ENCODE data around the gene PNPLA5. TPM values are rescaled to one million over a fixed set of nuclear protein-coding genes. Genes with fewer than 3 reads are reported as not detected.

Gene PNPLA5
- total and polyA plus RNA-seq, 4 donors: not detected

- no peak for TF ChIP-seq REST (IDR thresholded peaks at IDR 0.05)
- no peak for TF ChIP-seq EGR1 (IDR thresholded peaks at IDR 0.05; ENCODE audit: low read depth in 2 of 2)
- TF ChIP-seq SP1 (IDR thresholded peaks at IDR 0.05): no peak
These were observed 53.1 kb downstream of the PNPLA5 start (continued) for GRCh38 chr22:43838571-43839307.

GRCh38 chr22:43838161-43838560 is 53.7 kb downstream of the PNPLA5 start:
- H3K27ac ChIP-seq (ENCODE audit: low read depth in 1 of 2, low read length in 2 of 2): no peak overlapping the region
- WGBS: 95% methylated on average over 10 of the region's 10 CpGs
- H3K9me3 ChIP-seq (ENCODE audit: control insufficient read depth in 4 of 4, low read length in 3 of 4): no peaks in the 10 kb centered on the region
- H3K27me3 ChIP-seq (ENCODE audit: control insufficient read depth in 4 of 4, insufficient read depth in 4 of 4, low read length in 3 of 4): no peaks in the 10 kb centered on the region
- H3K9ac ChIP-seq (ENCODE audit: low read depth in 1 of 2, low read length in 2 of 2): no peak overlapping the region
- no peak for TF ChIP-seq MAX (IDR thresholded peaks at IDR 0.05)
- no peak for TF ChIP-seq HNF4A (conservative IDR thresholded peaks at IDR 0.05)
- no peak for TF ChIP-seq ZBTB33 (IDR thresholded peaks at IDR 0.05)
- TF ChIP-seq CTCF (IDR thresholded peaks at IDR 0.05; ENCODE audit: low read depth, low read length, missing input control): no peak
- no peak for TF ChIP-seq RXRA (IDR thresholded peaks at IDR 0.05)
- TF ChIP-seq RAD21 (IDR thresholded peaks at IDR 0.05): no peak
- no peak for TF ChIP-seq SP1 (IDR thresholded peaks at IDR 0.05)
- TF ChIP-seq ATF3 (IDR thresholded peaks at IDR 0.05): no peak
- no peak for TF ChIP-seq FOXA2 (IDR thresholded peaks at IDR 0.05)
- no peak for TF ChIP-seq YY1 (IDR thresholded peaks at IDR 0.05)
- no peak for TF ChIP-seq HNF4G (IDR thresholded peaks at IDR 0.05)
- no peak for TF ChIP-seq FOXA1 (IDR thresholded peaks at IDR 0.05)
- TF ChIP-seq REST (IDR thresholded peaks at IDR 0.05): no peak
- no peak for TF ChIP-seq JUND (IDR thresholded peaks at IDR 0.05)
- no peak for DNase-seq (ENCODE audit: low spot score)
- no peaks in the 10 kb centered on the region for H3K4me1 ChIP-seq (ENCODE audit: control insufficient read depth in 4 of 4, insufficient read depth in 4 of 4, low read length in 3 of 4)
- H3K4me3 ChIP-seq (ENCODE audit: low read depth in 1 of 3, low read length in 3 of 3): no peak overlapping the region
- no peaks in the 10 kb centered on the region for H3K36me3 ChIP-seq (ENCODE audit: control insufficient read depth in 4 of 4, insufficient read depth in 3 of 4, low read depth in 1 of 4, low read length in 3 of 4)

Data from liver (tissue), 9 donors.